ENCODE results near the gene ACOT9.

GRCh38 chrX:23670528-23670927, 72.5 kb downstream of the ACOT9 start:
- TF ChIP-seq MYC (IDR thresholded peaks at IDR 0.05; ENCODE audit: borderline replicate concordance, low read length), result no peak
- no peak for TF ChIP-seq RNF2 (IDR thresholded peaks at IDR 0.05; ENCODE audit: borderline replicate concordance, low read depth)
- TF ChIP-seq CTCF (IDR thresholded peaks at IDR 0.05), result no peak
- no peak for TF ChIP-seq RAD21 (conservative IDR thresholded peaks at IDR 0.05 in 1 of 2, IDR thresholded peaks at IDR 0.05 in 1 of 2)
